HepG2 (cell line): ENCODE data around the gene GMFB. TPM values are rescaled to one million over a fixed set of nuclear protein-coding genes. Genes with fewer than 3 reads are reported as not detected.

Experiments used
- ATAC-seq: fragments of 200-7000 bp; cut with Tn5 transposase; 3 replicates; pipeline ENCODE4 v1.9.1; 2020; ENCODE audit warnings: mild to moderate bottlenecking, moderate library complexity
- BruUV-seq: library from RNA; stranded (reverse); fragments of 400-500 nt; replicated peaks from 2 replicates; lab custom pipeline; 2021; lab: Mats Ljungman, UMichigan
- CTCF ChIA-PET: fragments of 300-600 bp; formaldehyde crosslinking; extraction: SDS; loops from one replicate; lab custom pipeline; 2021; ENCODE audit warnings: low total read pairs, inconsistent platforms, low intra/inter-chr PET ratio; lab: Yijun Ruan, JAX
- POLR2A ChIA-PET: fragments of 350-600 bp; sonication (Branson Sonifier 250); formaldehyde crosslinking; loops from one replicate; lab custom pipeline; 2020; ENCODE audit warnings: antibody characterized with exemption, inconsistent platforms; lab: Yijun Ruan, JAX
- DNase-seq: peaks from one replicate; pipeline ENCODE4 v3.0.0-alpha.2; 2015; ENCODE audit warnings: low spot score
- FAIRE-seq: peaks from 3 replicates; lab custom pipeline; 2011; peaks lifted over from hg19 to GRCh38; lab: Jason Lieb, UNC
- H2AFZ ChIP-seq: one replicate; pipeline ENCODE4 v1.6.1; 2011; ENCODE audit warnings: low read length, inconsistent platforms
- H3K27ac ChIP-seq: fragments of 300-600 bp; 3 replicates; pipeline ENCODE4 v1.8.0; 2011; ENCODE audit warnings: mixed run types, mild to moderate bottlenecking, mixed read lengths, low read length, inconsistent platforms; ENCODE audit not compliant: insufficient read depth; ENCODE audit errors: extremely low read length
- H3K27me3 ChIP-seq, 2 experiments: fragments of 200-600 bp in 1 of 2; 2 replicates in 1 of 2; 3 replicates in 1 of 2; pipeline versions ENCODE4 v1.6.0 to v1.8.0; 2011; ENCODE audit warnings: low read length in 2 of 2, mild to moderate bottlenecking in 2 of 2, moderate library complexity in 2 of 2, inconsistent platforms in 1 of 2; ENCODE audit not compliant: insufficient read depth in 2 of 2, control insufficient read depth in 1 of 2
- H3K36me3 ChIP-seq, 2 experiments: fragments of 200-600 bp in 1 of 2; replicated peaks in 1 of 2; 2 replicates in 1 of 2; 3 replicates in 1 of 2; pipeline versions ENCODE4 v1.5.1 to v1.8.0; 2011; ENCODE audit warnings: low read length in 2 of 2, inconsistent platforms in 1 of 2; ENCODE audit not compliant: insufficient read depth in 2 of 2, control insufficient read depth in 1 of 2
- H3K4me1 ChIP-seq: 2 replicates; pipeline ENCODE4 v1.5.1; 2012; ENCODE audit warnings: low read length, inconsistent platforms; ENCODE audit not compliant: insufficient read depth
- H3K4me2 ChIP-seq: 2 replicates; pipeline ENCODE4 v1.6.0; 2011; ENCODE audit warnings: low read depth, low read length, inconsistent platforms
- H3K4me3 ChIP-seq, 3 experiments: fragments of 200-600 bp in 1 of 3; sonication (generic), shearing (Covaris generic) in 1 of 3; replicated peaks in 1 of 3; 2 replicates each; pipeline ENCODE4 v1.5.1; 2011 to 2016; ENCODE audit warnings: low read length in 3 of 3, inconsistent platforms in 2 of 3, low read depth in 2 of 3, mild to moderate bottlenecking in 2 of 3, control low read depth in 1 of 3, mixed read lengths in 1 of 3; ENCODE audit not compliant: insufficient read depth in 1 of 3
- H3K79me2 ChIP-seq: one replicate; pipeline ENCODE4 v1.6.1; 2011; ENCODE audit warnings: low read length, inconsistent platforms; ENCODE audit not compliant: insufficient read depth
- H3K9ac ChIP-seq: 2 replicates; pipeline ENCODE4 v1.6.0; 2011; ENCODE audit warnings: mild to moderate bottlenecking, low read depth, low read length, inconsistent platforms; ENCODE audit not compliant: insufficient read depth
- H3K9me3 ChIP-seq: 2 replicates; pipeline ENCODE4 v1.5.1; 2012; ENCODE audit warnings: mild to moderate bottlenecking, low read length
- H4K20me1 ChIP-seq: 2 replicates; pipeline ENCODE4 v1.6.0; 2011; ENCODE audit warnings: inconsistent platforms, mild to moderate bottlenecking, low read length, moderate library complexity; ENCODE audit not compliant: insufficient read depth
- ARNT ChIP-seq: fragments of 450-650 bp; IDR thresholded peaks from 2 replicates; pipeline ENCODE4 v1.6.1; 2017
- CBX5 ChIP-seq: sonication (generic); formaldehyde crosslinking; IDR thresholded peaks from 2 replicates; pipeline ENCODE4 v1.4.0; 2020; ENCODE audit warnings: missing genetic modification reagents, borderline replicate concordance
- CENPX ChIP-seq: sonication (generic); formaldehyde crosslinking; IDR thresholded peaks from 2 replicates; pipeline ENCODE4 v1.9.0; 2021; ENCODE audit warnings: mild to moderate bottlenecking, missing genetic modification reagents, moderate library complexity
- MXD4 ChIP-seq: IDR thresholded peaks from 2 replicates; pipeline ENCODE4 v1.6.1; 2016; ENCODE audit warnings: mild to moderate bottlenecking, missing biosample characterization, missing genetic modification reagents
- NR2C2 ChIP-seq: sonication (generic); formaldehyde crosslinking; IDR thresholded peaks from 2 replicates; pipeline ENCODE4 v1.4.0; 2020; ENCODE audit warnings: missing genetic modification reagents, mild to moderate bottlenecking, moderate library complexity, borderline replicate concordance
- PRPF4 ChIP-seq: fragments of 200-400 bp; formaldehyde crosslinking; IDR thresholded peaks from 2 replicates; pipeline ENCODE4 v1.6.1; 2016; ENCODE audit warnings: low read length, low read depth; ENCODE audit not compliant: poor library complexity, severe bottlenecking
- RAD51 ChIP-seq: fragments of 450-650 bp; IDR thresholded peaks from 2 replicates; pipeline ENCODE4 v1.6.1; 2016; ENCODE audit warnings: borderline replicate concordance
- RELA ChIP-seq: sonication (generic); formaldehyde crosslinking; IDR thresholded peaks from 2 replicates; pipeline ENCODE4 v1.4.0; 2020; ENCODE audit warnings: missing genetic modification reagents
- SRSF1 ChIP-seq: fragments of 200-400 bp; formaldehyde crosslinking; optimal IDR thresholded peaks from 2 replicates; pipeline ENCODE3; 2017; ENCODE audit warnings: mild to moderate bottlenecking, low read depth, low read length, moderate library complexity
- TEAD2 ChIP-seq: sonication (generic); formaldehyde crosslinking; IDR thresholded peaks from 2 replicates; pipeline ENCODE4 v1.9.0; 2021; ENCODE audit warnings: missing genetic modification reagents
- TOPORS ChIP-seq: sonication (generic); formaldehyde crosslinking; IDR thresholded peaks from 2 replicates; pipeline ENCODE4 v1.8.0; 2023; ENCODE audit warnings: mild to moderate bottlenecking, missing genetic modification reagents
- ZFP37 ChIP-seq: sonication (generic); formaldehyde crosslinking; IDR thresholded peaks from 2 replicates; pipeline ENCODE4 v1.4.0; 2020; ENCODE audit warnings: missing genetic modification reagents, borderline replicate concordance
- ZNF501 ChIP-seq: sonication (generic); formaldehyde crosslinking; IDR thresholded peaks from 2 replicates; pipeline ENCODE4 v1.5.1; 2020; ENCODE audit warnings: mild to moderate bottlenecking, moderate library complexity, missing genetic modification reagents
- ZNF747 ChIP-seq: sonication (generic); formaldehyde crosslinking; IDR thresholded peaks from 2 replicates; pipeline ENCODE4 v1.8.1; 2023; ENCODE audit warnings: missing genetic modification reagents, mild to moderate bottlenecking, borderline replicate concordance
- WGBS: methylation state at CpG from one replicate; pipeline ENCODE4 v1.1.6; 2017; ENCODE audit warnings: low lambda C conversion rate; 5-methylcytosine and 5-hydroxymethylcytosine counted together
- in situ Hi-C: cut with HindIII; loops from 2 replicates; pipeline ENCODE4 v1.10.0; 2017; ENCODE audit warnings: low pct_unique_long_range_greater_than_20kb; ENCODE audit not compliant: extremely low pct_ligation_motif_present
- intact Hi-C: fragments of 100-400 bp; cut with micrococcal nuclease; formaldehyde crosslinking; loops from one replicate; pipeline ENCODE4 v1.10.0; 2022; ENCODE audit not compliant: unreplicated experiment
- polyA plus RNA-seq, 8 experiments: library from polyadenylated mRNA; depleted of rRNA in 3 of 8; stranded (reverse) in 7 of 8; unstranded in 1 of 8; fragments of >200 nt; fragmentation: Illumina TruSeq in 4 of 8; extraction: Trizol in 4 of 8; gene quantifications; 2 replicates each; pipeline versions ENCODE4 v1.2.1 to v1.2.3, GENCODE V29; 2011 to 2016; ENCODE audit warnings: low read depth in 4 of 8, missing spikeins in 1 of 8, mixed read lengths in 1 of 8; ENCODE audit not compliant: insufficient read depth in 1 of 8
- total RNA-seq, 5 experiments: library from RNA; depleted of rRNA; stranded (reverse); fragments of >200 nt; fragmentation: Illumina TruSeq; extraction: Trizol; gene quantifications; 2 replicates each; pipeline ENCODE4 v1.2.3, GENCODE V29; 2016; ENCODE audit warnings: low read depth in 1 of 5

GMFB gene
- total and polyA plus RNA-seq, 2 of the 13 experiments (the other 11 are each of a cell fraction or from before 2014, with no cell fraction given), result 17.3 to 68.2 TPM

- no peaks in the 10 kb centered on the region for H3K9me3 ChIP-seq
- no peak overlapping the region for H3K4me2 ChIP-seq
- 95% methylated on average over 1 of the region's 1 CpG for WGBS
- H4K20me1 ChIP-seq, result no peaks in the 10 kb centered on the region
- FAIRE-seq (no peak), ATAC-seq (no peak), DNase-seq (no peak)
- H3K36me3 ChIP-seq, result 0 out of 5 replicates have a peak, but pooled peaks cover 1 to 5% of the 10 kb centered on the region in 2 experiments
- no peak overlapping the region for H2AFZ ChIP-seq
- intact Hi-C loops, result no loop called here
- peaks cover 38% of the 10 kb centered on the region for H3K4me1 ChIP-seq
- H3K27ac ChIP-seq, result no peak overlapping the region
- peaks cover 65% of the 10 kb centered on the region for H3K79me2 ChIP-seq
- ChIA-PET POLR2A (no interaction called here), CTCF (no interaction called here)
- in situ Hi-C loops, result no loop called here
- TF ChIP-seq ZNF501 (CRISPR knock-in tag) (no peak), SRSF1 (no peak), TEAD2 (no peak), ZNF747 (CRISPR knock-in tag) (no peak), CENPX (no peak), CBX5 (CRISPR knock-in tag) (no peak), TOPORS (CRISPR knock-in tag) (no peak), PRPF4 (no peak), MXD4 (CRISPR knock-in tag) (no peak), RAD51 (no peak), NR2C2 (CRISPR knock-in tag) (no peak), RELA (CRISPR knock-in tag) (no peak), ZFP37 (CRISPR knock-in tag) (no peak), ARNT (no peak)
- no TSS peak for BruUV-seq
- H3K9ac ChIP-seq, result no peak overlapping the region
- no peak overlapping the region for H3K4me3 ChIP-seq
- H3K27me3 ChIP-seq, result no peaks in the 10 kb centered on the region
These were observed 26.9 kb upstream of the GMFB start for GRCh38 chr14:54515670-54516069.
